Measurements from ENCODE around the gene C3orf22.

C3orf22 gene

GRCh38 chr3:126556637-126557414, 1.9 kb downstream of the C3orf22 start:
- no peak overlapping the region for H3K4me3 ChIP-seq (ENCODE audit: low read length)
- H3K27me3 ChIP-seq (ENCODE audit: low read depth, low read length), result no peaks in the 10 kb centered on the region
- TF ChIP-seq CTCF (IDR thresholded peaks at IDR 0.05; ENCODE audit: low read depth, low read length), result no peak
- no peak for TF ChIP-seq EZH2phosphoT487 (IDR thresholded peaks at IDR 0.05; ENCODE audit: low read depth)
- H4K20me1 ChIP-seq (ENCODE audit: insufficient read depth, low read length), result no peaks in the 10 kb centered on the region
- H3K36me3 ChIP-seq (replicated peaks; ENCODE audit: low read depth, low read length), result no peaks in the 10 kb centered on the region
- no peak overlapping the region for H3K4me2 ChIP-seq (ENCODE audit: low read length)
- H3K9me3 ChIP-seq (ENCODE audit: insufficient read depth, low read length), result no peaks in the 10 kb centered on the region
- H3K4me1 ChIP-seq (ENCODE audit: low read length), result no peaks in the 10 kb centered on the region
- H2AFZ ChIP-seq (ENCODE audit: low read depth, low read length), result no peak overlapping the region
- H3K79me2 ChIP-seq (ENCODE audit: low read length), result no peaks in the 10 kb centered on the region
- H3K9ac ChIP-seq (ENCODE audit: low read length), result no peak overlapping the region
- H3K27ac ChIP-seq (ENCODE audit: low read length), result no peak overlapping the region

- no peak overlapping the region for H3K9ac ChIP-seq (ENCODE audit: low read length)
- no peak overlapping the region for H2AFZ ChIP-seq (ENCODE audit: low read depth, low read length)
- no peak overlapping the region for H3K4me2 ChIP-seq (ENCODE audit: low read length)
- no peaks in the 10 kb centered on the region for H3K4me1 ChIP-seq (ENCODE audit: low read length)
- no peak overlapping the region for H3K27ac ChIP-seq (ENCODE audit: low read length)
- no peak overlapping the region for H3K4me3 ChIP-seq (ENCODE audit: low read length)
- no peaks in the 10 kb centered on the region for H4K20me1 ChIP-seq (ENCODE audit: insufficient read depth, low read length)
- H3K27me3 ChIP-seq (ENCODE audit: low read depth, low read length), result no peaks in the 10 kb centered on the region
- no peaks in the 10 kb centered on the region for H3K36me3 ChIP-seq (replicated peaks; ENCODE audit: low read depth, low read length)
- H3K9me3 ChIP-seq (ENCODE audit: insufficient read depth, low read length), result no peaks in the 10 kb centered on the region
- no peak for TF ChIP-seq EZH2phosphoT487 (IDR thresholded peaks at IDR 0.05; ENCODE audit: low read depth)
- TF ChIP-seq CTCF (IDR thresholded peaks at IDR 0.05; ENCODE audit: low read depth, low read length), result no peak
- H3K79me2 ChIP-seq (ENCODE audit: low read length), result no peaks in the 10 kb centered on the region
Measured at GRCh38 chr3:126555795-126556636, 2.7 kb downstream of the C3orf22 start.

GRCh38 chr3:126554560-126555525, 3.9 kb downstream of the C3orf22 start:
- Histone ChIP-seq H3K27ac (ENCODE audit: low read length) (no peak overlapping the region), H3K36me3 (replicated peaks; ENCODE audit: low read depth, low read length) (no peaks in the 10 kb centered on the region), H3K4me1 (ENCODE audit: low read length) (no peaks in the 10 kb centered on the region), H3K79me2 (ENCODE audit: low read length) (no peaks in the 10 kb centered on the region), H3K9me3 (ENCODE audit: insufficient read depth, low read length) (no peaks in the 10 kb centered on the region), H3K27me3 (ENCODE audit: low read depth, low read length) (no peaks in the 10 kb centered on the region), H3K9ac (ENCODE audit: low read length) (no peak overlapping the region), H3K4me3 (ENCODE audit: low read length) (no peak overlapping the region), H4K20me1 (ENCODE audit: insufficient read depth, low read length) (no peaks in the 10 kb centered on the region), H3K4me2 (ENCODE audit: low read length) (no peak overlapping the region), H2AFZ (ENCODE audit: low read depth, low read length) (no peak overlapping the region)
- TF ChIP-seq EZH2phosphoT487 (IDR thresholded peaks at IDR 0.05; ENCODE audit: low read depth) (no peak), CTCF (IDR thresholded peaks at IDR 0.05; ENCODE audit: low read depth, low read length) (no peak)
